OCI-LY1 (cell line): Measurements from ENCODE around the gene TRIM66.

Source experiments
- EZH2 ChIP-seq: fragments of 200-600 bp; sonication (generic), shearing (Covaris generic); IDR thresholded peaks from 2 replicates; pipeline ENCODE4 v1.8.0; 2017; ENCODE audit warnings: borderline replicate concordance, mixed run types, mild to moderate bottlenecking, antibody characterized with exemption, low read length, moderate library complexity, mixed read lengths
- TF ChIP-seq, protein P1 (sequence below): fragments of 200-600 bp; sonication (generic), shearing (Covaris generic); IDR thresholded peaks from 2 replicates; pipeline ENCODE4 v1.5.1; 2017; ENCODE audit warnings: mild to moderate bottlenecking, antibody characterized with exemption, low read length, moderate library complexity, mixed read lengths

DNA sequence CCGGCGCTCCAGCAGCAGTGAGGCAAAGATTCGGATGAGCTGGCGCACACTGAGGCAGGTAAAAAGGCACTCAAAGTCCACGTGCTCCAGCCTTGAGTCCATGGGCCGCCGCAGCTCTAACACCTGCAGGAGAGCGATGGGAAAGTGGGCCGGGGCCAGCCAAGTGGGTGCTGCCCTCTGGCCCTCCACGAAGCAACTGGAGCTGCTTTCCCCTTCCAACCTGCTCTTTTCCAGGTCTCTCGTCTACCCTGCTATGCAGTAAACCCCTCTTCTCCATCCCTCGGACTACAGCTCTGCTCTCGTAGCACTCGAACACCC lies 20.1 kb upstream of the TRIM66 start:
- TF ChIP-seq EZH2: no peak
- TF ChIP-seq, protein P1, sequence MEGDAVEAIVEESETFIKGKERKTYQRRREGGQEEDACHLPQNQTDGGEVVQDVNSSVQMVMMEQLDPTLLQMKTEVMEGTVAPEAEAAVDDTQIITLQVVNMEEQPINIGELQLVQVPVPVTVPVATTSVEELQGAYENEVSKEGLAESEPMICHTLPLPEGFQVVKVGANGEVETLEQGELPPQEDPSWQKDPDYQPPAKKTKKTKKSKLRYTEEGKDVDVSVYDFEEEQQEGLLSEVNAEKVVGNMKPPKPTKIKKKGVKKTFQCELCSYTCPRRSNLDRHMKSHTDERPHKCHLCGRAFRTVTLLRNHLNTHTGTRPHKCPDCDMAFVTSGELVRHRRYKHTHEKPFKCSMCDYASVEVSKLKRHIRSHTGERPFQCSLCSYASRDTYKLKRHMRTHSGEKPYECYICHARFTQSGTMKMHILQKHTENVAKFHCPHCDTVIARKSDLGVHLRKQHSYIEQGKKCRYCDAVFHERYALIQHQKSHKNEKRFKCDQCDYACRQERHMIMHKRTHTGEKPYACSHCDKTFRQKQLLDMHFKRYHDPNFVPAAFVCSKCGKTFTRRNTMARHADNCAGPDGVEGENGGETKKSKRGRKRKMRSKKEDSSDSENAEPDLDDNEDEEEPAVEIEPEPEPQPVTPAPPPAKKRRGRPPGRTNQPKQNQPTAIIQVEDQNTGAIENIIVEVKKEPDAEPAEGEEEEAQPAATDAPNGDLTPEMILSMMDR: no peak
